ENCODE data around the gene PIP4K2A. TPM values are rescaled to one million over a fixed set of nuclear protein-coding genes. Genes with fewer than 3 reads are reported as not detected.

The PIP4K2A gene
- total RNA-seq, 1 donor from 2014 or later: 22.4 TPM

GRCh38 chr10:22669163-22669711 is 45.1 kb downstream of the PIP4K2A start:
- Mint-ChIP-seq H3K4me3 (ENCODE audit: low read depth) (no peak overlapping the region), H3K27ac (no peak overlapping the region), H3K4me1 (ENCODE audit: low read depth) (peaks cover 18% of the 10 kb centered on the region), H3K36me3 (ENCODE audit: insufficient read depth) (no peaks in the 10 kb centered on the region), H3K9me3 (ENCODE audit: low read depth) (no peaks in the 10 kb centered on the region), H3K27me3 (no peaks in the 10 kb centered on the region)
- no peak for TF ChIP-seq CTCF (IDR thresholded peaks at IDR 0.05; ENCODE audit: unreplicated experiment)
- no peak for DNase-seq (ENCODE audit: low spot score, unreplicated experiment)

- H3K36me3 Mint-ChIP-seq (ENCODE audit: insufficient read depth): no peaks in the 10 kb centered on the region
Observed at GRCh38 chr10:22667093-22667480, 47.3 kb downstream of the PIP4K2A start.

GRCh38 chr10:22666287-22667092 is 47.9 kb downstream of the PIP4K2A start:
- peak overlapping the region; percentile 64 for H3K4me3 Mint-ChIP-seq (ENCODE audit: low read depth)
- no peaks in the 10 kb centered on the region for H3K36me3 Mint-ChIP-seq (ENCODE audit: insufficient read depth)
- no peak for TF ChIP-seq CTCF (IDR thresholded peaks at IDR 0.05; ENCODE audit: unreplicated experiment)
- peaks cover 20% of the 10 kb centered on the region for H3K4me1 Mint-ChIP-seq (ENCODE audit: low read depth)
- no peak for DNase-seq (ENCODE audit: low spot score, unreplicated experiment)
- H3K27ac Mint-ChIP-seq: peak overlapping the region; percentile 89
- H3K27me3 Mint-ChIP-seq: no peaks in the 10 kb centered on the region
- H3K9me3 Mint-ChIP-seq (ENCODE audit: low read depth): no peaks in the 10 kb centered on the region

More at GRCh38 chr10:22667093-22667480, 47.3 kb downstream of the PIP4K2A start:
- Mint-ChIP-seq H3K27me3 (no peaks in the 10 kb centered on the region), H3K27ac (no peak overlapping the region), H3K9me3 (ENCODE audit: low read depth) (no peaks in the 10 kb centered on the region), H3K4me1 (ENCODE audit: low read depth) (peaks cover 20% of the 10 kb centered on the region), H3K4me3 (ENCODE audit: low read depth) (no peak overlapping the region)
- TF ChIP-seq CTCF (IDR thresholded peaks at IDR 0.05; ENCODE audit: unreplicated experiment): no peak
- no peak for DNase-seq (ENCODE audit: low spot score, unreplicated experiment)

GRCh38 chr10:22665329-22665728 is 49.0 kb downstream of the PIP4K2A start:
- no peaks in the 10 kb centered on the region for H3K27me3 Mint-ChIP-seq
- H3K9me3 Mint-ChIP-seq (ENCODE audit: low read depth): no peaks in the 10 kb centered on the region
- H3K27ac Mint-ChIP-seq: no peak overlapping the region
- H3K4me3 Mint-ChIP-seq (ENCODE audit: low read depth): no peak overlapping the region
- no peaks in the 10 kb centered on the region for H3K36me3 Mint-ChIP-seq (ENCODE audit: insufficient read depth)
- no peak for DNase-seq (ENCODE audit: low spot score, unreplicated experiment)
- H3K4me1 Mint-ChIP-seq (ENCODE audit: low read depth): peaks cover 22% of the 10 kb centered on the region
- TF ChIP-seq CTCF (IDR thresholded peaks at IDR 0.05; ENCODE audit: unreplicated experiment): no peak

GRCh38 chr10:22662733-22663330 is 51.5 kb downstream of the PIP4K2A start:
- TF ChIP-seq CTCF (IDR thresholded peaks at IDR 0.05; ENCODE audit: unreplicated experiment): no peak
- Mint-ChIP-seq H3K4me1 (ENCODE audit: low read depth) (peaks cover 27% of the 10 kb centered on the region), H3K27me3 (no peaks in the 10 kb centered on the region), H3K27ac (no peak overlapping the region), H3K4me3 (ENCODE audit: low read depth) (no peak overlapping the region), H3K9me3 (ENCODE audit: low read depth) (no peaks in the 10 kb centered on the region), H3K36me3 (ENCODE audit: insufficient read depth) (no peaks in the 10 kb centered on the region)
- no peak for DNase-seq (ENCODE audit: low spot score, unreplicated experiment)
